ENCODE measurements around the gene GNG7. TPM values are rescaled to one million over a fixed set of nuclear protein-coding genes. Genes with fewer than 3 reads are reported as not detected.

Gene GNG7
- total and polyA plus RNA-seq, 10 of the 15 experiments (the other 5 are each of a cell fraction or from before 2014, with no cell fraction given): 1.9 to 13.6 (median 6.5) TPM

GRCh38 chr19:2640563-2641331 lies 61.7 kb downstream of the GNG7 start:
- intact Hi-C loops (cut with micrococcal nuclease; ENCODE audit: unreplicated experiment) (no loop called here), in situ Hi-C loops (cut with MboI) (no loop called here)
- H2AFZ ChIP-seq (ENCODE audit: control insufficient read depth, low read depth, low read length): no peak overlapping the region
- FAIRE-seq (no peak), ATAC-seq (no peak), DNase-seq (ENCODE audit: low read depth, low spot score) (no peak)
- no peak overlapping the region for H3K4me3 ChIP-seq
- H3K27me3 ChIP-seq (replicated peaks in 1 of 2; ENCODE audit: control insufficient read depth in 2 of 2, insufficient read depth in 2 of 2, low read length in 1 of 2): no peaks in the 10 kb centered on the region
- no peak overlapping the region for H3K27ac ChIP-seq (ENCODE audit: control insufficient read depth, insufficient read depth)
- BruUV-seq (replicated peaks): no TSS peak
- no peaks in the 10 kb centered on the region for H3K9me3 ChIP-seq (replicated peaks; ENCODE audit: control insufficient read depth, insufficient read depth, low read length)
- ChIA-PET POLR2A (interaction anchor here (0.6 kb wide), 2 partner anchors 19 to 247 kb away, joined by 4 to 6 read pairs; no protein-coding TSS in a partner anchor), CTCF (no interaction called here), SMC1A (ENCODE audit: uncharacterized antibody, unreplicated experiment) (interaction anchor here (2.6 kb wide), 1 partner anchor 109 kb away, joined by 6 read pairs; no protein-coding TSS in a partner anchor), RAD21 (ENCODE audit: unreplicated experiment) (no interaction called here)
- H3K9ac ChIP-seq (ENCODE audit: control insufficient read depth, insufficient read depth, low read length): no peak overlapping the region
- H3K4me2 ChIP-seq (ENCODE audit: control insufficient read depth, insufficient read depth): no peak overlapping the region
- peaks cover 17% of the 10 kb centered on the region for H3K4me1 ChIP-seq (ENCODE audit: control insufficient read depth, insufficient read depth, low read length)
- H3K79me2 ChIP-seq (ENCODE audit: control insufficient read depth, insufficient read depth, low read length): no peaks in the 10 kb centered on the region; the same call in 1 of the 2 replicates
- 78% methylated on average over 17 of the region's 17 CpGs for WGBS (ENCODE audit: insufficient coverage, insufficient replicate concordance, low lambda C conversion rate, missing lambda C conversion rate)
- TF ChIP-seq ASH2L (IDR thresholded peaks at IDR 0.05; ENCODE audit: borderline replicate concordance, low read depth): no peak
- no peak for TF ChIP-seq E2F8 (IDR thresholded peaks at IDR 0.05; ENCODE audit: low read depth, partially characterized antibody)
- no peaks in the 10 kb centered on the region for H4K20me1 ChIP-seq (ENCODE audit: control insufficient read depth, insufficient read depth)
- peaks cover 0 to 5% of the 10 kb centered on the region in 2 experiments; a peak in 1 of 4 replicates for H3K36me3 ChIP-seq (ENCODE audit: control insufficient read depth in 2 of 2, insufficient read depth in 2 of 2, low read length in 1 of 2)

Data from GM12878 (cell line).